ENCODE data around the gene HTRA1.

HTRA1 gene

GRCh38 chr10:122490786-122491680 is 29.7 kb downstream of the HTRA1 start:
- Histone ChIP-seq H3K4me3 (ENCODE audit: insufficient read length, low read depth) (no peak overlapping the region), H3K9me3 (ENCODE audit: insufficient read depth, low read length) (no peaks in the 10 kb centered on the region), H3K9ac (ENCODE audit: insufficient read length, low read depth) (no peak overlapping the region), H3K27me3 (ENCODE audit: insufficient read depth, insufficient read length) (no peaks in the 10 kb centered on the region), H3K4me1 (ENCODE audit: insufficient read depth, insufficient read length) (peaks cover 5% of the 10 kb centered on the region), H3K36me3 (ENCODE audit: insufficient read depth, insufficient read length, low read length) (no peaks in the 10 kb centered on the region)
- TF ChIP-seq ZNF274 (IDR thresholded peaks at IDR 0.05; ENCODE audit: low read depth, low read length) (no peak), YY1 (IDR thresholded peaks at IDR 0.05; ENCODE audit: insufficient read depth, insufficient read length) (no peak), SUZ12 (IDR thresholded peaks at IDR 0.05; ENCODE audit: extremely low read depth, insufficient read depth, insufficient read length) (no peak)
- no peak for DNase-seq (ENCODE audit: low read depth, low spot score)

- no peak overlapping the region for H3K4me3 ChIP-seq (ENCODE audit: insufficient read length, low read depth)
- TF ChIP-seq YY1 (IDR thresholded peaks at IDR 0.05; ENCODE audit: insufficient read depth, insufficient read length): no peak
- no peak for TF ChIP-seq ZNF274 (IDR thresholded peaks at IDR 0.05; ENCODE audit: low read depth, low read length)
- TF ChIP-seq SUZ12 (IDR thresholded peaks at IDR 0.05; ENCODE audit: extremely low read depth, insufficient read depth, insufficient read length): no peak
- no peak overlapping the region for H3K9ac ChIP-seq (ENCODE audit: insufficient read length, low read depth)
- peaks cover 5% of the 10 kb centered on the region for H3K4me1 ChIP-seq (ENCODE audit: insufficient read depth, insufficient read length)
- DNase-seq (ENCODE audit: low read depth, low spot score): no peak
- H3K9me3 ChIP-seq (ENCODE audit: insufficient read depth, low read length): no peaks in the 10 kb centered on the region
- no peaks in the 10 kb centered on the region for H3K27me3 ChIP-seq (ENCODE audit: insufficient read depth, insufficient read length)
- H3K36me3 ChIP-seq (ENCODE audit: insufficient read depth, insufficient read length, low read length): no peaks in the 10 kb centered on the region
Observed at GRCh38 chr10:122492006-122492405, 30.7 kb downstream of the HTRA1 start.

GRCh38 chr10:122492999-122493481 is 31.7 kb downstream of the HTRA1 start:
- no peaks in the 10 kb centered on the region for H3K9me3 ChIP-seq (ENCODE audit: insufficient read depth, low read length)
- no peak for DNase-seq (ENCODE audit: low read depth, low spot score)
- H3K4me1 ChIP-seq (ENCODE audit: insufficient read depth, insufficient read length): peaks cover 5% of the 10 kb centered on the region
- H3K27me3 ChIP-seq (ENCODE audit: insufficient read depth, insufficient read length): no peaks in the 10 kb centered on the region
- no peak for TF ChIP-seq SUZ12 (IDR thresholded peaks at IDR 0.05; ENCODE audit: extremely low read depth, insufficient read depth, insufficient read length)
- TF ChIP-seq YY1 (IDR thresholded peaks at IDR 0.05; ENCODE audit: insufficient read depth, insufficient read length): no peak
- TF ChIP-seq ZNF274 (IDR thresholded peaks at IDR 0.05; ENCODE audit: low read depth, low read length): no peak
- H3K36me3 ChIP-seq (ENCODE audit: insufficient read depth, insufficient read length, low read length): no peaks in the 10 kb centered on the region
- H3K9ac ChIP-seq (ENCODE audit: insufficient read length, low read depth): no peak overlapping the region
- H3K4me3 ChIP-seq (ENCODE audit: insufficient read length, low read depth): no peak overlapping the region

- no peak overlapping the region for H3K4me3 ChIP-seq (ENCODE audit: insufficient read length, low read depth)
- no peak for DNase-seq (ENCODE audit: low read depth, low spot score)
- no peaks in the 10 kb centered on the region for H3K36me3 ChIP-seq (ENCODE audit: insufficient read depth, insufficient read length, low read length)
- peaks cover 5% of the 10 kb centered on the region for H3K4me1 ChIP-seq (ENCODE audit: insufficient read depth, insufficient read length)
- H3K9ac ChIP-seq (ENCODE audit: insufficient read length, low read depth): no peak overlapping the region
- TF ChIP-seq YY1 (IDR thresholded peaks at IDR 0.05; ENCODE audit: insufficient read depth, insufficient read length): no peak
- no peak for TF ChIP-seq ZNF274 (IDR thresholded peaks at IDR 0.05; ENCODE audit: low read depth, low read length)
- no peak for TF ChIP-seq SUZ12 (IDR thresholded peaks at IDR 0.05; ENCODE audit: extremely low read depth, insufficient read depth, insufficient read length)
- no peaks in the 10 kb centered on the region for H3K9me3 ChIP-seq (ENCODE audit: insufficient read depth, low read length)
- no peaks in the 10 kb centered on the region for H3K27me3 ChIP-seq (ENCODE audit: insufficient read depth, insufficient read length)
Observed at GRCh38 chr10:122493761-122494160, 32.4 kb downstream of the HTRA1 start.

GRCh38 chr10:122494173-122494820 is 32.9 kb downstream of the HTRA1 start:
- H3K4me3 ChIP-seq (ENCODE audit: insufficient read length, low read depth): no peak overlapping the region
- no peak for TF ChIP-seq YY1 (IDR thresholded peaks at IDR 0.05; ENCODE audit: insufficient read depth, insufficient read length)
- TF ChIP-seq SUZ12 (IDR thresholded peaks at IDR 0.05; ENCODE audit: extremely low read depth, insufficient read depth, insufficient read length): no peak
- no peak for TF ChIP-seq ZNF274 (IDR thresholded peaks at IDR 0.05; ENCODE audit: low read depth, low read length)
- no peak overlapping the region for H3K9ac ChIP-seq (ENCODE audit: insufficient read length, low read depth)
- H3K27me3 ChIP-seq (ENCODE audit: insufficient read depth, insufficient read length): no peaks in the 10 kb centered on the region
- no peaks in the 10 kb centered on the region for H3K9me3 ChIP-seq (ENCODE audit: insufficient read depth, low read length)
- H3K4me1 ChIP-seq (ENCODE audit: insufficient read depth, insufficient read length): peaks cover 5% of the 10 kb centered on the region
- no peaks in the 10 kb centered on the region for H3K36me3 ChIP-seq (ENCODE audit: insufficient read depth, insufficient read length, low read length)
- no peak for DNase-seq (ENCODE audit: low read depth, low spot score)

GRCh38 chr10:122494833-122495232 is 33.5 kb downstream of the HTRA1 start:
- no peaks in the 10 kb centered on the region for H3K9me3 ChIP-seq (ENCODE audit: insufficient read depth, low read length)
- no peak overlapping the region for H3K9ac ChIP-seq (ENCODE audit: insufficient read length, low read depth)
- H3K36me3 ChIP-seq (ENCODE audit: insufficient read depth, insufficient read length, low read length): no peaks in the 10 kb centered on the region
- DNase-seq (ENCODE audit: low read depth, low spot score): no peak
- no peak for TF ChIP-seq YY1 (IDR thresholded peaks at IDR 0.05; ENCODE audit: insufficient read depth, insufficient read length)
- no peak for TF ChIP-seq ZNF274 (IDR thresholded peaks at IDR 0.05; ENCODE audit: low read depth, low read length)
- H3K4me1 ChIP-seq (ENCODE audit: insufficient read depth, insufficient read length): peaks cover 5% of the 10 kb centered on the region
- no peak overlapping the region for H3K4me3 ChIP-seq (ENCODE audit: insufficient read length, low read depth)
- no peaks in the 10 kb centered on the region for H3K27me3 ChIP-seq (ENCODE audit: insufficient read depth, insufficient read length)

Measured in NT2/D1 (cell line).